ENCODE data around the gene KLC3.

Gene KLC3

GRCh38 chr19:45347570-45348366 is 7.2 kb downstream of the KLC3 start:
- DNase-seq (ENCODE audit: low spot score), result no peak
- in situ Hi-C loops (cut with MboI; ENCODE audit: low pct_unique_long_range_greater_than_20kb, low sequenced_read_pairs, unreplicated experiment), result no loop called here
- TF ChIP-seq, protein P1, sequence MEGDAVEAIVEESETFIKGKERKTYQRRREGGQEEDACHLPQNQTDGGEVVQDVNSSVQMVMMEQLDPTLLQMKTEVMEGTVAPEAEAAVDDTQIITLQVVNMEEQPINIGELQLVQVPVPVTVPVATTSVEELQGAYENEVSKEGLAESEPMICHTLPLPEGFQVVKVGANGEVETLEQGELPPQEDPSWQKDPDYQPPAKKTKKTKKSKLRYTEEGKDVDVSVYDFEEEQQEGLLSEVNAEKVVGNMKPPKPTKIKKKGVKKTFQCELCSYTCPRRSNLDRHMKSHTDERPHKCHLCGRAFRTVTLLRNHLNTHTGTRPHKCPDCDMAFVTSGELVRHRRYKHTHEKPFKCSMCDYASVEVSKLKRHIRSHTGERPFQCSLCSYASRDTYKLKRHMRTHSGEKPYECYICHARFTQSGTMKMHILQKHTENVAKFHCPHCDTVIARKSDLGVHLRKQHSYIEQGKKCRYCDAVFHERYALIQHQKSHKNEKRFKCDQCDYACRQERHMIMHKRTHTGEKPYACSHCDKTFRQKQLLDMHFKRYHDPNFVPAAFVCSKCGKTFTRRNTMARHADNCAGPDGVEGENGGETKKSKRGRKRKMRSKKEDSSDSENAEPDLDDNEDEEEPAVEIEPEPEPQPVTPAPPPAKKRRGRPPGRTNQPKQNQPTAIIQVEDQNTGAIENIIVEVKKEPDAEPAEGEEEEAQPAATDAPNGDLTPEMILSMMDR (IDR thresholded peaks at IDR 0.05; ENCODE audit: extremely low read depth, insufficient read depth, missing control alignments), result no peak

DNA sequence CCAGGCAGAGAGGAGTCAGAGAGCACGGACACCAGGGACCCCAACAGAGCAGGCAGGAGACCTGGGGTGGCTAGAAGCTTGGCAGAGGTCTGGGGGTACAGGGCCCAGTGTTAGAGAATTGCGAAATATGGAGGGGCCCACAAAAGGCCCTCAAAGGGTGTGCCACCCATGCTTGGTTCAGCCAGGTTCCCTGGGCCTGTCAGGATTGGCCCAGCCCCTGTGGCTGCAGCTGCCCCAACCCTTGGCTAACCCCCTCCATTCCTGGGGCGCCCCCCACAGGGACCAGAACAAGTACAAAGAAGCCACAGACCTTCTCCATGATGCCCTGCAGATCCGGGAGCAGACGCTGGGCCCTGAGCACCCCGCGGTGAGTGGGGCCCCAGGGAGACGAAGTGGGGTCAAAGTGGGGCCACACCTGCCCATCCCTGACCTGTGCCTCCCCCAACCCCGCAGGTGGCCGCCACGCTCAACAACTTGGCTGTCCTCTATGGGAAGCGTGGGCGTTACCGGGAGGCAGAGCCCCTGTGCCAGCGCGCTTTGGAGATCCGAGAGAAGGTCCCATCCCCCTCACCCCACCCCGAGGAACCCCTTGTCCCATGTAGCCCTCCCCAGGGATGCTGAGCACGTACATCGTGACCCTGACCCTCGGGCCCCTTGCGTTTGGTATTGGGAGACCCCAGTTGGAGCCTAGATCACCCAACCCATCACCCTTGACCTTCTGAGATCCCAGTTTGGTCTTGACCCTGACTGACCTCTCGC is 8.0 kb downstream of the KLC3 start:
- in situ Hi-C loops (cut with MboI; ENCODE audit: low pct_unique_long_range_greater_than_20kb, low sequenced_read_pairs, unreplicated experiment), result no loop called here
- no peak for DNase-seq (ENCODE audit: low spot score)
- TF ChIP-seq, protein P1 (IDR thresholded peaks at IDR 0.05; ENCODE audit: extremely low read depth, insufficient read depth, missing control alignments), result no peak

DNA sequence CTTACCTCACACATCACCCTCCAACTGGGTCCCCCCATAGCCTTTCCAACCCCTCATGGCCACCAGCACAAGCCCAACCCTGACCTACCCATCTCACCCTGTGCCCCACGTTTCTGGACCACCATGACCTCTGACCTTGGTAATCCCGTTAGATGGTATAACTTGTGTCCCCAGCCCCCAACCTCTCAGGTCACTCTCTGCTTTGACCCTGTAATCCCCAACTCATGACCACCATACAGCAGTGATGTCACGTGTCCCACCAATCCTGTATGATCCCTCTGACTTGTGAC is 8.5 kb downstream of the KLC3 start:
- no peak for DNase-seq (ENCODE audit: low spot score)
- TF ChIP-seq, protein P1 (IDR thresholded peaks at IDR 0.05; ENCODE audit: extremely low read depth, insufficient read depth, missing control alignments), result no peak

GRCh38 chr19:45349430-45349941 is 8.9 kb downstream of the KLC3 start:
- no peak for DNase-seq (ENCODE audit: low spot score)
- TF ChIP-seq, protein P1 (IDR thresholded peaks at IDR 0.05; ENCODE audit: extremely low read depth, insufficient read depth, missing control alignments), result no peak
- in situ Hi-C loops (cut with MboI; ENCODE audit: low pct_unique_long_range_greater_than_20kb, low sequenced_read_pairs, unreplicated experiment), result no loop called here

More for the DNA sequence above, 8.5 kb downstream of the KLC3 start:
- in situ Hi-C loops (cut with MboI; ENCODE audit: low pct_unique_long_range_greater_than_20kb, low sequenced_read_pairs, unreplicated experiment), result no loop called here

- TF ChIP-seq, protein P1 (IDR thresholded peaks at IDR 0.05; ENCODE audit: extremely low read depth, insufficient read depth, missing control alignments), result no peak
- in situ Hi-C loops (cut with MboI; ENCODE audit: low pct_unique_long_range_greater_than_20kb, low sequenced_read_pairs, unreplicated experiment), result no loop called here
- DNase-seq (ENCODE audit: low spot score), result no peak
Observed at GRCh38 chr19:45350477-45351058, 10.0 kb downstream of the KLC3 start.

DNA sequence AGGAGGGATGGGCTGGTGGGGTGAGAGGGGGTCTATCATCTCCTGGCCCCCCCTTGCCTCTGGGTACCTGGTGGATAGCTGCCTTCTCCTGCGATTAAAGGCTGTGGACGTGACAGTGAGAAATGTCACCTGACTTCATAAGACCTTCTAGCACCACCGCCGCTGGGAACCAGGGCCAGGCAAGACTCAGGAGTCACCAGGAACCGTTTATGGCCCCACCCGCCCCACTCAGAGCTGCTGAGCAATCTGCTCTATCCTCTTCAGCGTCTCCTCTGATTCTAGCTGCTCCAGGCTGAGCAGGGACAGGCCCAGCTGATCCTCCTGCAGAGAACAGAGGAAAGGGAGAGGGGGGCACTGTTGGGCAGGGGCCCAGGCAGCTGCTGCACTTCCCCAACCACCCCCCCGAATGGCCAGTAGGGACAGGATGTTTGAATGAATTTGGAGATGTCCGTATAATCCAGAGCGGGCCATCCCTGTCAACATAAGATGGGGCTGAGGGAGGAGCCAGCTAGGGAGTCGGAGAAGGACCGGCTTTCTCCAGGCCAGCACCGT is 10.9 kb downstream of the KLC3 start:
- DNase-seq (ENCODE audit: low spot score), result no peak
- TF ChIP-seq, protein P1 (IDR thresholded peaks at IDR 0.05; ENCODE audit: extremely low read depth, insufficient read depth, missing control alignments), result no peak
- in situ Hi-C loops (cut with MboI; ENCODE audit: low pct_unique_long_range_greater_than_20kb, low sequenced_read_pairs, unreplicated experiment), result no loop called here

Data from GM13977 (cell line).